Memory B cell (primary cell): ENCODE measurements around the gene ATG7.
"Not testable (repeated sequence)": the region's sequence is repeated elsewhere in the genome, so short reads cannot be mapped to it uniquely, and the experiment has no call there.

ENCODE experiments used
- ATAC-seq: fragments of 150-1000 bp; cut with Tn5 transposase; 2 replicates; pipeline ENCODE4 v1.10.0; 2021; ENCODE audit warnings: low read depth, mild to moderate bottlenecking, moderate library complexity
- DNase-seq, 2 donors: peaks; one replicate each; pipeline ENCODE4 v3.0.0; 2022; ENCODE audit warnings: low spot score in 2 of 2
- H3K27ac Mint-ChIP-seq: one replicate; pipeline ENCODE4 v1.8.0; 2022; ENCODE audit warnings: mild to moderate bottlenecking, moderate library complexity, mixed read lengths
- H3K27me3 Mint-ChIP-seq: one replicate; pipeline ENCODE4 v1.8.0; 2022; ENCODE audit warnings: mixed read lengths
- H3K36me3 Mint-ChIP-seq: one replicate; pipeline ENCODE4 v1.8.0; 2022; ENCODE audit warnings: mild to moderate bottlenecking, mixed read lengths
- H3K4me1 Mint-ChIP-seq: one replicate; pipeline ENCODE4 v1.8.0; 2022; ENCODE audit warnings: mixed read lengths
- H3K4me3 Mint-ChIP-seq: one replicate; pipeline ENCODE4 v1.8.0; 2022; ENCODE audit warnings: mild to moderate bottlenecking, moderate library complexity, mixed read lengths
- H3K9me3 Mint-ChIP-seq: one replicate; pipeline ENCODE4 v1.8.0; 2022; ENCODE audit warnings: mixed read lengths

ATG7 gene

GRCh38 chr3:11481556-11481955 is 209.4 kb downstream of the ATG7 start:
- H3K27ac Mint-ChIP-seq, result no peak overlapping the region
- no peaks in the 10 kb centered on the region for H3K27me3 Mint-ChIP-seq
- H3K4me3 Mint-ChIP-seq, result no peak overlapping the region
- DNase-seq, result no peak
- ATAC-seq, result no peak
- H3K4me1 Mint-ChIP-seq, result no peaks in the 10 kb centered on the region
- peaks cover 2% of the 10 kb centered on the region for H3K36me3 Mint-ChIP-seq
- no peaks in the 10 kb centered on the region for H3K9me3 Mint-ChIP-seq

GRCh38 chr3:11482021-11482420 is 209.8 kb downstream of the ATG7 start:
- H3K27me3 Mint-ChIP-seq, result no peaks in the 10 kb centered on the region
- no peaks in the 10 kb centered on the region for H3K4me1 Mint-ChIP-seq
- H3K27ac Mint-ChIP-seq, result no peak overlapping the region
- no peak overlapping the region for H3K4me3 Mint-ChIP-seq
- no peaks in the 10 kb centered on the region for H3K9me3 Mint-ChIP-seq
- peaks cover 2% of the 10 kb centered on the region for H3K36me3 Mint-ChIP-seq
- DNase-seq, result no peak
- no peak for ATAC-seq

- H3K27ac Mint-ChIP-seq, ATAC-seq, H3K27me3 Mint-ChIP-seq, H3K4me3 Mint-ChIP-seq, DNase-seq, H3K36me3 Mint-ChIP-seq, H3K4me1 Mint-ChIP-seq, H3K9me3 Mint-ChIP-seq: not testable (repeated sequence)
These were observed 216.2 kb downstream of the ATG7 start for GRCh38 chr3:11488356-11488755.

- peaks cover 3% of the 10 kb centered on the region for H3K4me1 Mint-ChIP-seq
- no peak for DNase-seq
- H3K4me3 Mint-ChIP-seq, result no peak overlapping the region
These were observed 222.1 kb downstream of the ATG7 start for GRCh38 chr3:11494131-11494916.

GRCh38 chr3:11495948-11496557 is 223.9 kb downstream of the ATG7 start:
- Mint-ChIP-seq H3K9me3 (no peaks in the 10 kb centered on the region), H3K4me1 (peaks cover 3% of the 10 kb centered on the region), H3K27ac (no peak overlapping the region), H3K27me3 (no peaks in the 10 kb centered on the region), H3K4me3 (no peak overlapping the region), H3K36me3 (peaks cover 24% of the 10 kb centered on the region)
- DNase-seq (no peak), ATAC-seq (no peak)

More at GRCh38 chr3:11494131-11494916, 222.1 kb downstream of the ATG7 start:
- no peak for ATAC-seq
- no peaks in the 10 kb centered on the region for H3K9me3 Mint-ChIP-seq
- H3K36me3 Mint-ChIP-seq, result peaks cover 25% of the 10 kb centered on the region
- no peak overlapping the region for H3K27ac Mint-ChIP-seq
- no peaks in the 10 kb centered on the region for H3K27me3 Mint-ChIP-seq

GRCh38 chr3:11498177-11498576 is 226.0 kb downstream of the ATG7 start:
- Mint-ChIP-seq H3K9me3 (peaks cover 1% of the 10 kb centered on the region), H3K27ac (no peak overlapping the region)
- DNase-seq, result no peak

GRCh38 chr3:11498646-11499045 is 226.4 kb downstream of the ATG7 start:
- ATAC-seq (no peak), DNase-seq (no peak)
- H3K9me3 Mint-ChIP-seq, result peaks cover 1% of the 10 kb centered on the region
- H3K4me3 Mint-ChIP-seq, result no peak overlapping the region
- peaks cover 20% of the 10 kb centered on the region for H3K36me3 Mint-ChIP-seq
- H3K4me1 Mint-ChIP-seq, result peaks cover 3% of the 10 kb centered on the region
- no peaks in the 10 kb centered on the region for H3K27me3 Mint-ChIP-seq
- no peak overlapping the region for H3K27ac Mint-ChIP-seq

More at GRCh38 chr3:11498177-11498576, 226.0 kb downstream of the ATG7 start:
- Mint-ChIP-seq H3K36me3 (peaks cover 20% of the 10 kb centered on the region), H3K4me1 (peaks cover 3% of the 10 kb centered on the region), H3K27me3 (no peaks in the 10 kb centered on the region), H3K4me3 (no peak overlapping the region)
- no peak for ATAC-seq

GRCh38 chr3:11499144-11499543 is 226.9 kb downstream of the ATG7 start:
- peaks cover 1% of the 10 kb centered on the region for H3K9me3 Mint-ChIP-seq
- H3K36me3 Mint-ChIP-seq, result peaks cover 16% of the 10 kb centered on the region
- H3K4me1 Mint-ChIP-seq, result peaks cover under 1% of the 10 kb centered on the region
- H3K27ac Mint-ChIP-seq, result no peak overlapping the region
- H3K27me3 Mint-ChIP-seq, result no peaks in the 10 kb centered on the region
- no peak for ATAC-seq
- H3K4me3 Mint-ChIP-seq, result no peak overlapping the region
- no peak for DNase-seq

- H3K27ac Mint-ChIP-seq, H3K4me3 Mint-ChIP-seq, H3K9me3 Mint-ChIP-seq, H3K4me1 Mint-ChIP-seq, ATAC-seq, DNase-seq, H3K36me3 Mint-ChIP-seq, H3K27me3 Mint-ChIP-seq: not testable (repeated sequence)
These were observed 230.2 kb downstream of the ATG7 start for GRCh38 chr3:11502413-11502812.

GRCh38 chr3:11507719-11508118 is 235.5 kb downstream of the ATG7 start:
- H3K27ac Mint-ChIP-seq, result no peak overlapping the region
- H3K4me3 Mint-ChIP-seq, result no peak overlapping the region
- H3K27me3 Mint-ChIP-seq, result no peaks in the 10 kb centered on the region
- peaks cover 11% of the 10 kb centered on the region for H3K36me3 Mint-ChIP-seq
- ATAC-seq (no peak), DNase-seq (no peak)
- H3K4me1 Mint-ChIP-seq, result peaks cover 2% of the 10 kb centered on the region
- no peaks in the 10 kb centered on the region for H3K9me3 Mint-ChIP-seq

GRCh38 chr3:11508346-11509172 is 236.4 kb downstream of the ATG7 start:
- Mint-ChIP-seq H3K27ac (no peak overlapping the region), H3K9me3 (no peaks in the 10 kb centered on the region), H3K4me3 (no peak overlapping the region), H3K4me1 (peaks cover 2% of the 10 kb centered on the region), H3K36me3 (peaks cover 11% of the 10 kb centered on the region), H3K27me3 (no peaks in the 10 kb centered on the region)
- ATAC-seq, result no peak
- no peak for DNase-seq

GRCh38 chr3:11509173-11510000 is 237.2 kb downstream of the ATG7 start:
- DNase-seq (no peak), ATAC-seq (no peak)
- peaks cover 13% of the 10 kb centered on the region for H3K36me3 Mint-ChIP-seq
- H3K27me3 Mint-ChIP-seq, result no peaks in the 10 kb centered on the region
- H3K9me3 Mint-ChIP-seq, result no peaks in the 10 kb centered on the region
- H3K4me1 Mint-ChIP-seq, result no peaks in the 10 kb centered on the region
- H3K27ac Mint-ChIP-seq, result peak overlapping the region; percentile 10
- no peak overlapping the region for H3K4me3 Mint-ChIP-seq

- DNase-seq (no peak), ATAC-seq (no peak)
- H3K4me3 Mint-ChIP-seq, result no peak overlapping the region
- no peaks in the 10 kb centered on the region for H3K4me1 Mint-ChIP-seq
- peaks cover 13% of the 10 kb centered on the region for H3K36me3 Mint-ChIP-seq
- H3K27me3 Mint-ChIP-seq, result no peaks in the 10 kb centered on the region
- H3K9me3 Mint-ChIP-seq, result no peaks in the 10 kb centered on the region
- H3K27ac Mint-ChIP-seq, result peak overlapping the region; percentile 10
These were observed 237.8 kb downstream of the ATG7 start for GRCh38 chr3:11510001-11510340.
